PC-9 (cell line): ENCODE data around the gene IQGAP3. TPM values are rescaled to one million over a fixed set of nuclear protein-coding genes. Genes with fewer than 3 reads are reported as not detected.

ENCODE experiments used
- BruUV-seq: library from RNA; stranded (reverse); fragments of 400-500 nt; replicated peaks from 2 replicates; lab custom pipeline; 2021; lab: Mats Ljungman, UMichigan
- CTCF ChIA-PET: fragments of 300-600 bp; sonication (Branson Sonifier 250); formaldehyde crosslinking; loops from one replicate; lab custom pipeline; 2022; ENCODE audit warnings: antibody characterized with exemption; lab: Charles Lee
- POLR2A ChIA-PET: fragments of 300-600 bp; sonication (Branson Sonifier 250); formaldehyde crosslinking; loops from one replicate; lab custom pipeline; 2022; ENCODE audit warnings: antibody characterized with exemption; ENCODE audit not compliant: unreplicated experiment; lab: Charles Lee
- DNase-seq, 2 experiments: peaks; one replicate each; pipeline versions ENCODE4 v3.0.0 to v3.0.0-alpha.2; 2015 to 2022; ENCODE audit warnings: mixed read lengths in 1 of 2
- H2AFZ ChIP-seq: fragments of 200-600 bp; sonication (generic); 2 replicates; pipeline ENCODE4 v1.8.1; 2017; ENCODE audit warnings: antibody characterized with exemption
- H3F3A ChIP-seq: fragments of 200-600 bp; sonication (generic); 2 replicates; pipeline ENCODE4 v1.8.1; 2017; ENCODE audit warnings: antibody characterized with exemption, mild to moderate bottlenecking, low read depth; ENCODE audit not compliant: insufficient read depth
- H3K27ac ChIP-seq: fragments of 200-600 bp; sonication (generic); 2 replicates; pipeline ENCODE4 v1.6.1; 2016; ENCODE audit warnings: mixed run types
- H3K27me3 ChIP-seq: fragments of 200-600 bp; sonication (generic); 2 replicates; pipeline ENCODE4 v1.6.1; 2016; ENCODE audit warnings: low read depth, mixed run types; ENCODE audit not compliant: insufficient read depth
- H3K36me3 ChIP-seq: fragments of 200-600 bp; sonication (generic); 2 replicates; pipeline ENCODE4 v1.6.1; 2016; ENCODE audit warnings: low read depth, mixed run types
- H3K4me1 ChIP-seq: fragments of 200-600 bp; sonication (generic); replicated peaks from 2 replicates; pipeline ENCODE4 v1.6.1; 2016; ENCODE audit warnings: mixed run types; ENCODE audit not compliant: insufficient read depth
- H3K4me2 ChIP-seq: fragments of 200-600 bp; sonication (generic); 2 replicates; pipeline ENCODE4 v1.6.1; 2017; ENCODE audit warnings: mixed run types
- H3K4me3 ChIP-seq: fragments of 200-600 bp; sonication (generic); 2 replicates; pipeline ENCODE4 v1.6.1; 2016; ENCODE audit warnings: mixed run types
- H3K79me2 ChIP-seq: fragments of 200-600 bp; sonication (generic); 2 replicates; pipeline ENCODE4 v1.6.1; 2017; ENCODE audit warnings: low read depth, mixed run types
- H3K9me2 ChIP-seq: fragments of 200-600 bp; sonication (generic); 2 replicates; pipeline ENCODE4 v1.8.1; 2017; ENCODE audit warnings: mild to moderate bottlenecking; ENCODE audit not compliant: insufficient read depth
- H3K9me3 ChIP-seq: fragments of 200-600 bp; sonication (generic); 2 replicates; pipeline ENCODE4 v1.8.1; 2016; ENCODE audit warnings: low read depth; ENCODE audit not compliant: insufficient read depth
- H4K20me1 ChIP-seq: fragments of 200-600 bp; sonication (generic); 2 replicates; pipeline ENCODE4 v1.8.1; 2017; ENCODE audit not compliant: insufficient read depth
- CTCF ChIP-seq: fragments of 200-600 bp; sonication (generic); conservative IDR thresholded peaks from 2 replicates; pipeline ENCODE4 v1.6.1; 2017; ENCODE audit warnings: mixed run types, antibody characterized with exemption, mild to moderate bottlenecking, moderate library complexity
- EZH2 ChIP-seq: fragments of 200-600 bp; sonication (generic); IDR thresholded peaks from 2 replicates; pipeline ENCODE4 v1.8.0; 2017; ENCODE audit warnings: antibody characterized with exemption, low read depth
- intact Hi-C: fragments of 100-400 bp; cut with micrococcal nuclease; formaldehyde crosslinking; loops from one replicate; pipeline ENCODE4 v1.10.0; 2022; ENCODE audit not compliant: unreplicated experiment
- total RNA-seq: library from RNA; stranded (reverse); gene quantifications from 2 replicates; pipeline ENCODE4 v1.2.3, GENCODE V29; 2021

The IQGAP3 gene
- total RNA-seq, 1 experiment from 2014 or later: 63.1 TPM

- TF ChIP-seq CTCF (no peak), EZH2 (no peak)
- intact Hi-C loops: loop anchor here (5.0 to 10.0 kb wide), 4 partner anchors 68 to 588 kb away; partner anchors contain the start of gene IQGAP3
- BruUV-seq: TSS peak; percentile 27
- Histone ChIP-seq H3K27ac (peak overlapping the region; percentile 97), H3K9me3 (no peaks in the 10 kb centered on the region), H3K9me2 (no peaks in the 10 kb centered on the region), H4K20me1 (peaks cover 11% of the 10 kb centered on the region), H3K4me1 (peaks cover 47% of the 10 kb centered on the region), H3K4me2 (peak overlapping the region; percentile 98), H3F3A (peaks cover 32% of the 10 kb centered on the region; the same call in 1 of the 2 replicates), H3K79me2 (peaks cover 19% of the 10 kb centered on the region), H2AFZ (no peak overlapping the region), H3K36me3 (no peaks in the 10 kb centered on the region), H3K4me3 (peak overlapping the region; percentile 27; the same call in 1 of the 2 replicates), H3K27me3 (no peaks in the 10 kb centered on the region)
- DNase-seq: peak in 1 of 2 experiments; percentile 39
- ChIA-PET CTCF (interaction anchor here (0.6 to 1.0 kb wide), 3 partner anchors 46 to 118 kb away, joined by 3 to 6 read pairs (median 5); no protein-coding TSS in a partner anchor), POLR2A (interaction anchor here (0.6 to 1.2 kb wide), 5 partner anchors 13 to 856 kb away, joined by 3 to 12 read pairs (median 4); partner anchors contain the start of gene SMG5)
Measured at GRCh38 chr1:156503698-156504437, 68.5 kb downstream of the IQGAP3 start.

GRCh38 chr1:156502894-156503697 is 69.3 kb downstream of the IQGAP3 start:
- H3K4me1 ChIP-seq: peaks cover 55% of the 10 kb centered on the region
- no peaks in the 10 kb centered on the region for H3K27me3 ChIP-seq
- no peaks in the 10 kb centered on the region for H3K9me2 ChIP-seq
- peak; percentile 77 to 90 for DNase-seq
- peaks cover 32% of the 10 kb centered on the region; the same call in 1 of the 2 replicates for H3F3A ChIP-seq
- TF ChIP-seq CTCF (no peak), EZH2 (no peak)
- TSS peak; percentile 68 for BruUV-seq
- intact Hi-C loops: loop anchor here (5.0 to 10.0 kb wide), 4 partner anchors 69 to 589 kb away; partner anchors contain the start of gene IQGAP3
- H3K36me3 ChIP-seq: no peaks in the 10 kb centered on the region
- CTCF ChIA-PET: interaction anchor here (0.6 to 1.0 kb wide), 3 partner anchors 46 to 117 kb away, joined by 3 to 6 read pairs (median 5); no protein-coding TSS in a partner anchor
- H3K9me3 ChIP-seq: no peaks in the 10 kb centered on the region
- peak overlapping the region; percentile 98 for H3K4me2 ChIP-seq
- no peak overlapping the region for H2AFZ ChIP-seq
- H4K20me1 ChIP-seq: peaks cover 19% of the 10 kb centered on the region
- peaks cover 26% of the 10 kb centered on the region for H3K79me2 ChIP-seq
- POLR2A ChIA-PET: interaction anchor here (0.6 to 1.2 kb wide), 6 partner anchors 14 to 855 kb away, joined by 3 to 12 read pairs (median 4); partner anchors contain the start of gene SMG5
- H3K27ac ChIP-seq: peak overlapping the region; percentile 97
- H3K4me3 ChIP-seq: peak overlapping the region; percentile 27; the same call in 1 of the 2 replicates
